GM23338 (cell line): ENCODE measurements around the gene SMIM43.

Experiments used
- CTCF ChIP-seq, 2 experiments: fragments of 200-600 bp in 1 of 2; sonication (generic) in 1 of 2; conservative IDR thresholded peaks; 2 replicates each; pipeline versions ENCODE4 v1.5.1 to v1.6.1; 2016 to 2017; ENCODE audit warnings: antibody characterized with exemption in 2 of 2, low read depth in 2 of 2, mild to moderate bottlenecking in 2 of 2, moderate library complexity in 1 of 2
- EZH2 ChIP-seq: fragments of 200-600 bp; sonication (generic); IDR thresholded peaks from one replicate; pipeline ENCODE4 v1.8.0; 2017; ENCODE audit warnings: antibody characterized with exemption, mild to moderate bottlenecking, low read depth; ENCODE audit not compliant: unreplicated experiment
- EZH2phosphoT487 ChIP-seq: fragments of 200-600 bp; sonication (generic); IDR thresholded peaks from one replicate; pipeline ENCODE4 v1.8.1; 2018; ENCODE audit warnings: antibody characterized with exemption; ENCODE audit not compliant: unreplicated experiment

GRCh38 chr4:121758925-121759568 is 5.9 kb downstream of the SMIM43 start:
- TF ChIP-seq EZH2 (no peak), CTCF (conservative IDR thresholded peaks at IDR 0.05; ENCODE audit: low read depth in 2 of 2) (no peak), EZH2phosphoT487 (no peak)
